Activated T-cell treated with anti-CD3 and anti-CD28 coated beads, Interleukin-2, amount 50 U/mL, for 4 hours (primary cell): ENCODE measurements around the gene GAS2L2. TPM values are rescaled to one million over a fixed set of nuclear protein-coding genes. Genes with fewer than 3 reads are reported as not detected.

Experiments
- ATAC-seq, 2 donors: fragments of 200-7000 bp; cut with Tn5 transposase; one replicate each; pipeline ENCODE4 v1.10.0; 2021
- DNase-seq: peaks from one replicate; pipeline ENCODE4 v3.0.0-alpha.2; 2020
- H3K27me3 Mint-ChIP-seq: one replicate; pipeline ENCODE4 v1.8.0; 2021; ENCODE audit warnings: low read depth, mixed read lengths
- H3K36me3 Mint-ChIP-seq: one replicate; pipeline ENCODE4 v1.8.0; 2022; ENCODE audit warnings: mixed read lengths; ENCODE audit not compliant: insufficient read depth
- H3K4me1 Mint-ChIP-seq: one replicate; pipeline ENCODE4 v1.8.0; 2021; ENCODE audit warnings: low read depth, mixed read lengths
- H3K4me3 Mint-ChIP-seq: one replicate; pipeline ENCODE4 v1.8.0; 2021; ENCODE audit warnings: mild to moderate bottlenecking, moderate library complexity, mixed read lengths
- H3K9me3 Mint-ChIP-seq: one replicate; pipeline ENCODE4 v1.8.0; 2021; ENCODE audit warnings: mixed read lengths
- total RNA-seq, 3 donors: library from RNA; stranded (reverse); gene quantifications; one replicate each; pipeline ENCODE4 v1.2.1, GENCODE V29; 2021

Gene GAS2L2
- total RNA-seq, 3 donors from 2014 or later = 0.05 TPM; not detected in 2

- no peak for ATAC-seq
- Mint-ChIP-seq H3K9me3 (no peaks in the 10 kb centered on the region), H3K4me1 (peaks cover 13% of the 10 kb centered on the region), H3K27me3 (peaks cover 3% of the 10 kb centered on the region), H3K4me3 (no peak overlapping the region), H3K36me3 (no peaks in the 10 kb centered on the region)
- DNase-seq = no peak
Observed at GRCh38 chr17:35784895-35785294, 31.9 kb upstream of the GAS2L2 start.

- H3K9me3 Mint-ChIP-seq = no peaks in the 10 kb centered on the region
- H3K36me3 Mint-ChIP-seq = no peaks in the 10 kb centered on the region
- ATAC-seq = no peak
Observed at GRCh38 chr17:35780950-35781349, 27.9 kb upstream of the GAS2L2 start.

DNA sequence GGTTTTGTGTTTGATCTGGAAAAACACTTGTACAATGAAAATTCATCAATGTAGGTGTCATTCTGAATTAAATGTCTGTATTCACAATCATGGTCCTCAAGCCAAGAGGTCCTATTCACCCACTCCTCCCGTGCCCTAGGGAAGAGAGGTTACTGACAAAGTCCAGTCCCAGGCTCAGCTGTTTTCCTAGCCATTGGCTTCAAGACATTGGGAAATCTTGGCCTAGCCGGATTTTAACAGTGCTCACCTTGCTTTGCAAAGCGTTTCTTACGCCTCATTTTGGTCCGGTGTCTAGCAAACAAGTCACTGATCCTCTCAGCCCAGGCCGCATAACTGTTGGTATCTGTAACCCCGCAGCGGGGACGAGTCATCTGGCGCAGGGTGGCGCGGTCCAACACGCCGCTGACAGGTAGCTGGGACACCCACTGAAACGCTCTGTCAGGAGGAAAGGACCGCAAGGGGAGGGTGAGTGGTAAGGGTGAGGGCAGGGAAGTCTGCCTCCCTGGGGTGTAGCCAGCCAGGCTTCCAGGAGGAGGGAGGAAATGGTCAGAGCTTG is 25.7 kb upstream of the GAS2L2 start:
- Mint-ChIP-seq H3K9me3 (no peaks in the 10 kb centered on the region), H3K27me3 (peaks cover 15% of the 10 kb centered on the region), H3K4me3 (no peak overlapping the region), H3K36me3 (no peaks in the 10 kb centered on the region), H3K4me1 (no peaks in the 10 kb centered on the region)
- no peak for ATAC-seq
- no peak for DNase-seq

More at GRCh38 chr17:35780950-35781349, 27.9 kb upstream of the GAS2L2 start:
- H3K4me1 Mint-ChIP-seq = no peaks in the 10 kb centered on the region
- peaks cover 9% of the 10 kb centered on the region for H3K27me3 Mint-ChIP-seq
- DNase-seq = no peak
- no peak overlapping the region for H3K4me3 Mint-ChIP-seq

DNA sequence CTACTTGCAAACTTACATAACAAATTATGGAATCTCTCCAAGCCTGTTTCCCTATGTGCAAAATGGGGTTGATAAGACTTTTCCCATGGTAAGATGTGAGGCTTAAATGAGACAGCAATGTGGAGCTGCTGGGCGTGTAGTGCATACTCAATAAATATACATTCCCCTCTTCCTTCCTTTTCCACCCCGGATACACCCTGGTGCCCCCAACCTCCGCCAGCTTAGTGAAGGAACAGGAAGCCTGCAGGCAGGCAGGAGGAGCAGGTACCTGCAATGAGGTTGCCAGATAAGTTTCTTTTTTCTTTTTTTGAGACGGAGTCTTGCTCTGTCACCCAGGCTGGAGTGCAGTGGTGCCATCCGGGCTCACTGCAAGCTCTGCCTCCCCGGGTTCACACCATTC is 22.5 kb upstream of the GAS2L2 start:
- DNase-seq (no peak), ATAC-seq (no peak)
- Mint-ChIP-seq H3K27me3 (peaks cover 15% of the 10 kb centered on the region), H3K36me3 (no peaks in the 10 kb centered on the region), H3K4me3 (no peak overlapping the region), H3K9me3 (no peaks in the 10 kb centered on the region), H3K4me1 (no peaks in the 10 kb centered on the region)

GRCh38 chr17:35775039-35775438 is 22.0 kb upstream of the GAS2L2 start:
- Mint-ChIP-seq H3K9me3 (no peaks in the 10 kb centered on the region), H3K4me3 (no peak overlapping the region), H3K4me1 (no peaks in the 10 kb centered on the region), H3K36me3 (no peaks in the 10 kb centered on the region), H3K27me3 (peaks cover 15% of the 10 kb centered on the region)
- no peak for DNase-seq
- no peak for ATAC-seq

DNA sequence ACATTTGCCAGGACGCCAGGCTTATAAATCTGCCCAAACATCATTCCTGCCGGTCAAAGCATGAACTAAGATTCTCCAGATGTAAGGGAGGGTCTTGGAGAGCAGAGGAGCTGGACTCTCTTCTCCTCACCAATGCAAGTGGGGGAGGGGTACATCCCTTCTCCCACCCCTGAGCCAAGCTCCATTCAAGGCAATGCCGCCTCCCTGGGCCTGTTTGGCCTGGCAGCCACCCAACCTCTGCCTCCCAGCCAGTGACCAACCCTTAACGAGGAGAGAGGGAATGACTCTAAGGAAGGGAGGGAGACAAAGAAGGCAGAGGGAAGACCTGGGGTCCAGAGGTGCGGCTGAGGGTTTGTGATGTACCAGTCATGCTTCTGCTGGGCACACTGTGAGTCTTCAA is 21.5 kb upstream of the GAS2L2 start:
- H3K36me3 Mint-ChIP-seq = no peaks in the 10 kb centered on the region
- peaks cover 15% of the 10 kb centered on the region for H3K27me3 Mint-ChIP-seq
- DNase-seq = no peak
- ATAC-seq = no peak
- no peaks in the 10 kb centered on the region for H3K4me1 Mint-ChIP-seq
- no peaks in the 10 kb centered on the region for H3K9me3 Mint-ChIP-seq
- no peak overlapping the region for H3K4me3 Mint-ChIP-seq

DNA sequence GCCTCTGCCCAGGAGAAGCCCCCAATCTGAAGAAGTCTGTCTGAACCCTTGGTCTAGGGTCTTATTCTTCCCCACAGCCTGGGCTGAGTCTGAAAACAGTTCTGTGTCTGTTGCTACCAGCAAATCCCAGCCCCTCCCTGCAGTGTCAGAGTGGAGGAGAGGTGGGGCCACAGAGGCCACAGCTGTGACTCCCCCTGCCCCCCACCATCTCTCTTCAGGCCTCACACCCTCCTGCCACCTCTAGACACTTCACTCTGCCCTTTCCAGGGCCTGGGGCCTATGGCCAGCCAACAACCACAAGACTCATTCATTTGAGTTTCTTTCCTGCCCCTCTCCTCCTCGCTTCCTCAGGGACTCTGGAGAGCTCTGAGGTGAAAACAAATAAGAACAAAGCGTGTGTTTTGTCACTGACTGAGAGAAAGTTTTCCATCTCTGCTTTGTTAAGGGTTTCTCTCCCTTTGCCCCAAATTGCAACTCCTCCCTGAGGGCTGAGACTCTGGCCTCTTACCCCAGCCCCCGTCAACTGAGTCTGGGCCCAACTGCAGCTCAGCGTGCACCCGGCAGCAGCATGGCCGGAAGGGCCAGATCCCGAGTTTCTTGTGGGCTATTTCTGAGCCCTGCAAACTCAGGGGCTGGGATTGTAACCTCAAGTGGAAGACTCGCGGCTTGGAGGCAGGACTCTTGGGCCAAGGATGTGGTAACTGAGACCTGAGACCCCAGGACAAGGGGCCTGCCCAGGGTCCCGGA is 20.8 kb upstream of the GAS2L2 start:
- Mint-ChIP-seq H3K4me3 (no peak overlapping the region), H3K4me1 (no peaks in the 10 kb centered on the region), H3K27me3 (peaks cover 15% of the 10 kb centered on the region), H3K9me3 (no peaks in the 10 kb centered on the region), H3K36me3 (no peaks in the 10 kb centered on the region)
- no peak for DNase-seq
- ATAC-seq = no peak

GRCh38 chr17:35773129-35773528 is 20.1 kb upstream of the GAS2L2 start:
- no peak for DNase-seq
- ATAC-seq = no peak
- no peaks in the 10 kb centered on the region for H3K36me3 Mint-ChIP-seq
- no peak overlapping the region for H3K4me3 Mint-ChIP-seq
- H3K4me1 Mint-ChIP-seq = no peaks in the 10 kb centered on the region
- H3K9me3 Mint-ChIP-seq = no peaks in the 10 kb centered on the region
- H3K27me3 Mint-ChIP-seq = peaks cover 15% of the 10 kb centered on the region

DNA sequence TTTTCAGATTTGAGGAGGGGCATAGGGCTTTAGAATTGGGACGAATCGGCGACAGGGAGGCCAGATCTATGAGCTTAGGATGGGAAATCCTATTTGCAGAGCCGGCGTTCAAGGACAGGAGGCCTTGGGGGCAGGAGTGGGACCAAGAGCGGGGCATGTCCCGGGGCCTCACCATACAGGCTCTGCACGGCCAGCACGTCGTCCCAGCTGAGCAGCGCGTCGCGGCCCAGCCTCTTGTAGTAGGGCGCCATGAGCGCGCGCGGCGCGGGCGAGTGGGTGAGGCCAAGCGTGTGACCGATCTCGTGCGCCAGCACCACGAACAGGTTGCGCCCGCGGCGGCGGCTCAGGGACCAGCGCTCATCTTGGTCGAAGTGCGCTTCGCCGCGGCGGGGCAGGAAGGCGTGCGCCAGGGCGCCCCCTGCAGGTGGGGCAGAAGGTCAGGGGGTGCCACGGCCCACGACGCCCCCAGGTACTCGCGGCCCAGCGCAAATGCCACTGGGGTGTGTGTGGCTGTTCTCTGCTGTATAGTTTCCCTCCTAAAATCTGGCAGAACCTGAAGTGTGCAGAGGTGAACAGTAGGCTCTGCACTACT is 17.0 kb upstream of the GAS2L2 start:
- Mint-ChIP-seq H3K4me1 (peaks cover 2% of the 10 kb centered on the region), H3K4me3 (no peak overlapping the region), H3K36me3 (no peaks in the 10 kb centered on the region), H3K27me3 (peaks cover 9% of the 10 kb centered on the region), H3K9me3 (no peaks in the 10 kb centered on the region)
- no peak for DNase-seq
- ATAC-seq = no peak

GRCh38 chr17:35768797-35769196 is 15.8 kb upstream of the GAS2L2 start:
- Mint-ChIP-seq H3K4me1 (peaks cover 8% of the 10 kb centered on the region), H3K36me3 (no peaks in the 10 kb centered on the region), H3K9me3 (no peaks in the 10 kb centered on the region), H3K27me3 (peaks cover 4% of the 10 kb centered on the region), H3K4me3 (no peak overlapping the region)
- ATAC-seq (no peak), DNase-seq (no peak)

GRCh38 chr17:35766903-35767510 is 14.0 kb upstream of the GAS2L2 start:
- H3K27me3 Mint-ChIP-seq = no peaks in the 10 kb centered on the region
- no peaks in the 10 kb centered on the region for H3K9me3 Mint-ChIP-seq
- H3K4me1 Mint-ChIP-seq = peaks cover 8% of the 10 kb centered on the region
- DNase-seq = peak; percentile 18
- H3K4me3 Mint-ChIP-seq = no peak overlapping the region
- H3K36me3 Mint-ChIP-seq = no peaks in the 10 kb centered on the region
- no peak for ATAC-seq

- ATAC-seq (no peak), DNase-seq (no peak)
- H3K4me1 Mint-ChIP-seq = peaks cover 8% of the 10 kb centered on the region
- H3K9me3 Mint-ChIP-seq = no peaks in the 10 kb centered on the region
- no peak overlapping the region for H3K4me3 Mint-ChIP-seq
- no peaks in the 10 kb centered on the region for H3K36me3 Mint-ChIP-seq
- H3K27me3 Mint-ChIP-seq = no peaks in the 10 kb centered on the region
Observed at GRCh38 chr17:35766489-35766877, 13.4 kb upstream of the GAS2L2 start.

DNA sequence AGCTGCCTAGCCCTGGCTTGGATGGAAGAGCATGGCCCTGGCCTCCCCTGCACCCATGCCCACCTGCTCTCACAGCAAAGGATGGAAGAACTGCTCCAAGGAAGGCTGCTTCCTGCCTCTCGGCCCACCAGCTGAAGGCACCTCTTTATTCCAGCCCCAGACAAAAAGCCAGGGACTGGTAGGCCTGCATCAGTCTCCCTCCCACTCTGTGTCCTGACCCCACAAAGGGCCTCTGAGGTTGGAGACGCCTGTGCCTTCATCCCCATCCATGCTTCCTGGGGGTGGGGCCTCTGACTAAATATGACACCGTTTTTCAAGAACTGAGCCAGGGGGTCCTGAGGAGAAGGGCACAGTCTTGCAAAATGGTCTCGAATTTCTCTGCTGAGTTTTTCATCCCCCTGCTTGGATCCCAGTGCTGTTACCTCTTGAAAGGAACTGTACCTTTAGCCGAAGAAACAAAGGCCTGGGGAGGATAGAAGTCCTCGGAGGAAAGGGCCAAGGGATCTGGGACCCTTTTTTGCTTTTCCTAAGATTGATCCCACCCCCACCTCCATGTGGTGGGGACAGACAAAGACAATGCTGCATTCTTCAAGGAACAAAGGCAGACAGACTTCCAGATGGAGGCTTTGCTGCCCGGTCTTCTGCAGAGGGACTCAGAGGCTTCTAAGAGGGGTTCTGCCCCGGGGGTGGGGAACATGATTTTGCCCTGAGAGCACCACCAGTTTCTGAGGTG is 12.9 kb upstream of the GAS2L2 start:
- ATAC-seq (no peak), DNase-seq (no peak)
- Mint-ChIP-seq H3K36me3 (no peaks in the 10 kb centered on the region), H3K4me1 (peaks cover 8% of the 10 kb centered on the region), H3K9me3 (no peaks in the 10 kb centered on the region), H3K27me3 (no peaks in the 10 kb centered on the region), H3K4me3 (no peak overlapping the region)

- DNase-seq (no peak), ATAC-seq (no peak)
- Mint-ChIP-seq H3K4me1 (peaks cover 8% of the 10 kb centered on the region), H3K4me3 (peak overlapping the region; percentile 87), H3K36me3 (no peaks in the 10 kb centered on the region), H3K9me3 (no peaks in the 10 kb centered on the region), H3K27me3 (no peaks in the 10 kb centered on the region)
Observed at GRCh38 chr17:35765086-35765710, 12.2 kb upstream of the GAS2L2 start.
